ENCODE data around the gene ZSCAN25. TPM values are rescaled to one million over a fixed set of nuclear protein-coding genes. Genes with fewer than 3 reads are reported as not detected.

ZSCAN25 gene
- total RNA-seq, 4 donors from 2014 or later: 23.2 to 34.1 (median 30.2) TPM

DNA sequence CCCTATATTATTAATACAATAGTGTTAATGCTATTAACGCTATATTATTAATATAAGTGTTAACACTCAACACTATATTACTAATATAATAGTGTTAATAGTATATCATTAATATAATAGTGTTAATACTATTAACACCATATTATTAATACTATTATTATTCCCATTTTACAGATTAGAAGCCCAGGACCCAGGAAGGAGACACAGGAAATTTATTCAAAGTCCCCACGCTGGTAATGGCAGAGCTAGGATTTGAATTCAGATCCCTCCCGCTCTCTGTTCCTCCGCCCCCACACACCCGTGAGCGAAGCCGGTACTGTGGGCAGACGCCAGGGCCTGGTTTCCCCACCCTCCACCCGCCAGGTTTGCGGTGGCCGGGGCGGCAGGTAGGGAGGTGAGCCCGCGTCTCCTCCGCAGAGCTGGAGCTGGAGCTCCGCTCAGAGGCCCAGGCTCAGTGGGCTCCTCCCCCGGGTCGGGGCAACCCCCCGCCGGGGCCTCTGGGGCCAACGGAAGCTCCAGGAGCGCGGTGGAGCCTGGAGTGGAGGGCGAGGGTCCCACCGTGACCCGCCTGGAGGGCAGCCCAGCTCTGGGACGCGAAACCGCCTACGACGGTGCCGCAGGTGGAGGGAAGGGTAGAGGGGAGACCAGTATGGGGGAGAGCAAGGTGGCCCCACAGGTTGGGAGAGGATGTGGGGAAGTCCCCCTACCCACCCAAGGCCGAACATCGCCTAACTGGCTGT is 18.8 kb upstream of the ZSCAN25 start, which contains the start of gene TMEM225B:
TSS of gene TMEM225B (plus strand) at position 506 of the 740 bp plus-strand sequence. CDS start 6,122 bp downstream, outside the sequence.
- Histone ChIP-seq H3K9me3 (no peaks in the 10 kb centered on the region), H3K4me3 (no peak within 1 kb of the TSS), H3K36me3 (peaks cover 0 to 8% (median 0%) of the 10 kb centered on the region in 3 donors), H3K4me1 (no peaks in the 10 kb centered on the region), H3K27me3 (no peaks in the 10 kb centered on the region), H3K27ac (no peak within 1 kb of the TSS)
- no peak for TF ChIP-seq CTCF (IDR thresholded peaks at IDR 0.05)
- TF ChIP-seq POLR2A (IDR thresholded peaks at IDR 0.05): no peak
- TF ChIP-seq EP300 (IDR thresholded peaks at IDR 0.05): no peak
- 60 to 77% methylated on average over 28 to 34 of the region's 34 CpGs for WGBS, 2 donors
- no peak for DNase-seq (ENCODE audit: low spot score in 2 of 2)

- H3K9me3 ChIP-seq: no peaks in the 10 kb centered on the region
- H3K4me1 ChIP-seq: no peaks in the 10 kb centered on the region
- TF ChIP-seq CTCF (IDR thresholded peaks at IDR 0.05) (no peak), EP300 (IDR thresholded peaks at IDR 0.05) (no peak)
- WGBS, 2 donors: 72 to 75% methylated on average over 4 of the region's 4 CpGs
- H3K4me3 ChIP-seq: no peak overlapping the region
- H3K36me3 ChIP-seq: peaks cover 0 to 8% (median 0%) of the 10 kb centered on the region in 3 donors
- no peak overlapping the region for H3K27ac ChIP-seq
- no peak for DNase-seq (ENCODE audit: low spot score in 2 of 2)
- H3K27me3 ChIP-seq: no peaks in the 10 kb centered on the region
These were observed 16.9 kb upstream of the ZSCAN25 start for GRCh38 chr7:99599836-99600235.

GRCh38 chr7:99601656-99602310 is 15.0 kb upstream of the ZSCAN25 start:
- Histone ChIP-seq H3K4me3 (no peak overlapping the region), H3K4me1 (no peaks in the 10 kb centered on the region), H3K27me3 (no peaks in the 10 kb centered on the region), H3K27ac (no peak overlapping the region), H3K36me3 (peaks cover 0 to 8% (median 0%) of the 10 kb centered on the region in 3 donors), H3K9me3 (no peaks in the 10 kb centered on the region)
- 55 to 69% methylated on average over 7 of the region's 7 CpGs for WGBS, 2 donors
- no peak for DNase-seq (ENCODE audit: low spot score in 2 of 2)
- no peak for TF ChIP-seq POLR2A (IDR thresholded peaks at IDR 0.05)
- no peak for TF ChIP-seq CTCF (IDR thresholded peaks at IDR 0.05)
- no peak for TF ChIP-seq EP300 (IDR thresholded peaks at IDR 0.05)

GRCh38 chr7:99605527-99605926 is 11.2 kb upstream of the ZSCAN25 start:
- Histone ChIP-seq H3K9me3 (no peaks in the 10 kb centered on the region), H3K27ac (no peak overlapping the region), H3K27me3 (no peaks in the 10 kb centered on the region), H3K4me1 (no peaks in the 10 kb centered on the region), H3K4me3 (no peak overlapping the region), H3K36me3 (no peaks in the 10 kb centered on the region)
- WGBS, 2 donors: 92 to 94% methylated on average over 7 of the region's 7 CpGs
- DNase-seq (ENCODE audit: low spot score in 2 of 2): no peak
- no peak for TF ChIP-seq POLR2A (IDR thresholded peaks at IDR 0.05)
- no peak for TF ChIP-seq EP300 (IDR thresholded peaks at IDR 0.05)
- no peak for TF ChIP-seq CTCF (IDR thresholded peaks at IDR 0.05)

DNA sequence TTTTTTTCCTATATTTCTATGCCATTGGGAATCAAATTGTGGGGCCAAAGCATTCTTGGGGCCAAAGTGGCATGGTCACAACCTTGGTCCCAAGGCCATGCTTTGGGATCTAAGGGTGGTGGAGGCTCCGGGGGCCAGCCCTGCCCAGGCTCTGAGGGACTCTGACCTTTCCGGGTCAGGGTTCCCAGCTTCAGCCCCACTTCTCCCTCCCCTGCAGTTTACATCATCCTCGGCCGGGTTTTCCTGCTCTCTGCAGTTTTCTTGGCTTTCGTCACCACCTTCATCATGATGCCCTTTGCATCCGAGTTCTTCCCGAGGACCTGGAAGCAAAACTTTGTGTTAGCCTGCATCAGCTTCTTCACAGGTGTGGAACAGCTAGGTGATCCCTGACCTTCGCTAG is 10.2 kb upstream of the ZSCAN25 start:
- no peak overlapping the region for H3K4me3 ChIP-seq
- H3K27me3 ChIP-seq: no peaks in the 10 kb centered on the region
- no peaks in the 10 kb centered on the region for H3K9me3 ChIP-seq
- 67 to 68% methylated on average over 8 of the region's 8 CpGs for WGBS, 2 donors
- TF ChIP-seq CTCF (IDR thresholded peaks at IDR 0.05) (no peak), POLR2A (IDR thresholded peaks at IDR 0.05) (no peak), EP300 (IDR thresholded peaks at IDR 0.05) (no peak)
- peaks cover 0 to 5% (median 0%) of the 10 kb centered on the region in 3 donors for H3K36me3 ChIP-seq
- H3K27ac ChIP-seq: no peak overlapping the region
- no peak for DNase-seq (ENCODE audit: low spot score in 2 of 2)
- no peaks in the 10 kb centered on the region for H3K4me1 ChIP-seq
